ENCODE measurements around the gene FAM117B. TPM values are rescaled to one million over a fixed set of nuclear protein-coding genes. Genes with fewer than 3 reads are reported as not detected.
"Not testable (repeated sequence)": the region's sequence is repeated elsewhere in the genome, so short reads cannot be mapped to it uniquely, and the experiment has no call there.

Gene FAM117B
- total RNA-seq, 1 donor from 2014 or later = 7.2 TPM

- no peak overlapping the region for H3K4me2 ChIP-seq (ENCODE audit: low read length)
- TF ChIP-seq EZH2 (IDR thresholded peaks at IDR 0.05; ENCODE audit: insufficient read depth, low read length) = no peak
- no peak for TF ChIP-seq CTCF (IDR thresholded peaks at IDR 0.05; ENCODE audit: insufficient read depth, low read depth, low read length)
- no peaks in the 10 kb centered on the region for H3K79me2 ChIP-seq (ENCODE audit: insufficient read depth, low read length)
- Mint-ChIP-seq H3K36me3 (ENCODE audit: low read depth, unreplicated experiment) (peaks cover 5% of the 10 kb centered on the region), H3K27me3 (ENCODE audit: low read depth, unreplicated experiment) (no peaks in the 10 kb centered on the region), H3K9me3 (ENCODE audit: unreplicated experiment) (no peaks in the 10 kb centered on the region), H3K4me3 (ENCODE audit: unreplicated experiment) (no peak overlapping the region), H3K27ac (ENCODE audit: unreplicated experiment) (no peak overlapping the region), H3K4me1 (ENCODE audit: low read depth, unreplicated experiment) (no peaks in the 10 kb centered on the region)
- H3K4me1 ChIP-seq (ENCODE audit: insufficient read depth, low read length) = no peaks in the 10 kb centered on the region
- FAIRE-seq (no peak), DNase-seq (ENCODE audit: low read depth) (no peak)
- no peaks in the 10 kb centered on the region for H3K27me3 ChIP-seq (ENCODE audit: insufficient read depth, low read length)
- H2AFZ ChIP-seq (ENCODE audit: low read depth, low read length) = no peak overlapping the region
- no peaks in the 10 kb centered on the region for H4K20me1 ChIP-seq (ENCODE audit: insufficient read depth, low read length)
- H3K9me3 ChIP-seq (ENCODE audit: insufficient read depth, low read depth, low read length) = no peaks in the 10 kb centered on the region
- no peaks in the 10 kb centered on the region for H3K36me3 ChIP-seq (ENCODE audit: insufficient read depth, low read length)
- no peak overlapping the region for H3K27ac ChIP-seq (ENCODE audit: low read depth, low read length)
- H3K4me3 ChIP-seq (ENCODE audit: insufficient read depth, low read depth, low read length) = no peak overlapping the region
- H3K9ac ChIP-seq (ENCODE audit: low read length) = no peak overlapping the region
These were observed 163.2 kb downstream of the FAM117B start for GRCh38 chr2:202797944-202798343.

- not testable (repeated sequence) for H3K27ac ChIP-seq (ENCODE audit: low read depth, low read length); H3K9ac ChIP-seq (ENCODE audit: low read length); H3K4me1 ChIP-seq (ENCODE audit: insufficient read depth, low read length); H3K9me3 Mint-ChIP-seq (ENCODE audit: unreplicated experiment); H3K79me2 ChIP-seq (ENCODE audit: insufficient read depth, low read length); H3K27ac Mint-ChIP-seq (ENCODE audit: unreplicated experiment); H3K27me3 ChIP-seq (ENCODE audit: insufficient read depth, low read length); H3K36me3 ChIP-seq (ENCODE audit: insufficient read depth, low read length); H3K9me3 ChIP-seq (ENCODE audit: insufficient read depth, low read depth, low read length); FAIRE-seq; H3K4me3 ChIP-seq (ENCODE audit: insufficient read depth, low read depth, low read length); H4K20me1 ChIP-seq (ENCODE audit: insufficient read depth, low read length); H3K36me3 Mint-ChIP-seq (ENCODE audit: low read depth, unreplicated experiment); H3K27me3 Mint-ChIP-seq (ENCODE audit: low read depth, unreplicated experiment); H2AFZ ChIP-seq (ENCODE audit: low read depth, low read length); H3K4me1 Mint-ChIP-seq (ENCODE audit: low read depth, unreplicated experiment); H3K4me2 ChIP-seq (ENCODE audit: low read length); DNase-seq (ENCODE audit: low read depth); H3K4me3 Mint-ChIP-seq (ENCODE audit: unreplicated experiment)
These were observed 171.1 kb downstream of the FAM117B start for GRCh38 chr2:202805911-202806310.

- not testable (repeated sequence) for H3K4me1 ChIP-seq (ENCODE audit: insufficient read depth, low read length); H3K36me3 ChIP-seq (ENCODE audit: insufficient read depth, low read length); H3K9me3 ChIP-seq (ENCODE audit: insufficient read depth, low read depth, low read length); H3K4me3 ChIP-seq (ENCODE audit: insufficient read depth, low read depth, low read length); H3K27ac Mint-ChIP-seq (ENCODE audit: unreplicated experiment); H3K4me1 Mint-ChIP-seq (ENCODE audit: low read depth, unreplicated experiment); H3K79me2 ChIP-seq (ENCODE audit: insufficient read depth, low read length); H3K27me3 ChIP-seq (ENCODE audit: insufficient read depth, low read length); H3K4me3 Mint-ChIP-seq (ENCODE audit: unreplicated experiment); H3K9ac ChIP-seq (ENCODE audit: low read length); H3K27me3 Mint-ChIP-seq (ENCODE audit: low read depth, unreplicated experiment); H4K20me1 ChIP-seq (ENCODE audit: insufficient read depth, low read length); H3K36me3 Mint-ChIP-seq (ENCODE audit: low read depth, unreplicated experiment); H2AFZ ChIP-seq (ENCODE audit: low read depth, low read length); H3K9me3 Mint-ChIP-seq (ENCODE audit: unreplicated experiment); H3K27ac ChIP-seq (ENCODE audit: low read depth, low read length)
- peak overlapping the region; percentile 6 for H3K4me2 ChIP-seq (ENCODE audit: low read length)
- DNase-seq (ENCODE audit: low read depth) (peak; percentile 77), FAIRE-seq (peak; percentile 23)
These were observed 172.8 kb downstream of the FAM117B start for GRCh38 chr2:202807431-202808138.
